Stimulated activated CD8-positive, alpha-beta memory T cell treated with anti-CD3 and anti-CD28 coated beads, Interleukin-4, amount 100 ng/mL, for 4 hours (primary cell): ENCODE data around the gene TP53BP2.
"Not testable (repeated sequence)": the region's sequence is repeated elsewhere in the genome, so short reads cannot be mapped to it uniquely, and the experiment has no call there.

Experiments used
- DNase-seq, 2 donors: peaks; one replicate each; pipeline ENCODE4 v3.0.0-alpha.2; 2020; ENCODE audit warnings: low read depth in 2 of 2, low spot score in 1 of 2

Gene TP53BP2

DNA sequence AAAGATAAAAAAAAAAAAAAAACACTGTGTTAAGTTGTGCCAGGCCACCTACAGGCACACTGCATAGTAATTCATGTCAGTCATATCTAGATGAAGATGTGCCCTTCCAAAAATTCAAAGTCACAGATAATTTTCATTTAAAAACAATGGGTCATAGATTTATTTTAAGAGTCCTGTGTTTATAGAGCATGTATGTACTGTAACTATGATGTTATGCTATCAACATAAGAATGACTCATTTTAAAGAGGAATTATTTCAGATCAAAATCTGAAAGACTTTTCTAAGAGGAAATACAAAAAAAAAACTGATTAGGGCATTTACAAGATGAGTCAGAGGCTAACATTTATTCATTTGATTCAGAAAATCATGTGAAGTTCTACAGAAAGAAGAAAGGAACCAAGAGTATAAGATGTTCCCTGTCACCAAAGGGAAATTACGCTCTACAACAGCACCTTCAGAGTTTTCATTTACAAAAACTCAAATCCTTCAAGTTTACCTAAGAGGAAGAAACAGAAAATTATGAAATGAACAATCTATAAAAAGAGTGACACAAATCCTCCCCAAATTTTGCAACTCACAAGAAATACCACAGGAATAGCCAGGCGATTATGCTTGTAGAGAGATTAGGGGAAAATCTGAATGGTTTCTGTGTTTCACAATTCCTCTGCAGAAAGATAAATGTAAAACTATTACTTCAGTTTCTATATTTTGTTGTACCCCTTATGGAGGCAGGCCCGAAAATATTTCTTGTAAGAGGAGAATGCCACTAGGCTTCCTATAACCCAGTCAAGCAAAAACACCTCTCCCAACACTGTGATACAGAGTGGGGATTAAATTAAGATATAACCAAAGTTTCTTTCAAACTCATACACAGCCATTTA, 13.8 kb downstream of the TP53BP2 start:
- no peak for DNase-seq

DNA sequence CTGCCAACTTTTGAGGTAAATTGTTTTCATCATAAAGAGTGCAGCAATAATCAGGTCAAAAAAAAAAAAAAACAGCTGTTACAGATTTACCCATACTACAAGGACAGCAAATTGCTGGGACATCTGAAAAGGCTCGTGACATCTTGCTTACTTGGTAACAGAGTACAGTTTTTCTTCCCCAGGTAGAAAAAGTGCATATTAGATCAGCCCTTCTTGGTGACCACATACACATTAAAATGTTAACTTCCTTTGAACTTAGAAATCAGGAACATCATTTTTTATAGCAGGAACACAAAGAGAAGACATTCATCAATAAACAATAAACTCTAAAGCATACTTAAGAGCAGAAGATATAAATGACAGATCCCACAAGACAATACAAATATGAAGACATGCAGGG, 16.1 kb downstream of the TP53BP2 start:
- DNase-seq, result no peak

DNA sequence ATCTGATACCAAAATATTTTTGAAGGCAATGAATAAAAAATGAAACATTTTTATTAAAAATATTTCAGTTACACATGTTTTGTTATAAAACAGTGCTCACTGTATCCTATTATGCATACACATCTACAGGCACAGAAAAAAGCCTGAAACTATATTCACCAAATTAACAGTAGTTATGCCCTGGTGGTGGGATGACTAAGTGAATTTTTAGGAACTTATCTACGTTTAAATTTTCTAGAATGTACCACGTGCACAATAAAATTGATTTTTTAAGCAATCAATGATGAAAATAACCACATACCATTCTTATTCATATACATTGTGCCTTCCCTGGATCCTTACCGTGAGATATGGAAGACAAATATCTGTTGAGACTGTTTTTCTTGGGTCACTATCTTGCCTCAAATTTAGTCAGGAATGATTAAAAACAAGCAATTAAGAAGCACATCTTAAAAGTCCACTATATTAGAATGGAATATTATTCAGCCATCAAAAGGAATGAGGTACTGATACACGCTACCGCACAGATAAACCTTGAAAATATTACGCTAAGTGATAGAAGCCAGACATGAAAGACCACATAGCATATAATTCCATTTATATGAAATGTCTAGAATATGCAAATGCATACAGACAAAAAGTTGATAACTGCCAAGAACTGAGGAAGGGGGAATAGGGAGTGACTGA, 17.4 kb downstream of the TP53BP2 start:
- no peak for DNase-seq

DNA sequence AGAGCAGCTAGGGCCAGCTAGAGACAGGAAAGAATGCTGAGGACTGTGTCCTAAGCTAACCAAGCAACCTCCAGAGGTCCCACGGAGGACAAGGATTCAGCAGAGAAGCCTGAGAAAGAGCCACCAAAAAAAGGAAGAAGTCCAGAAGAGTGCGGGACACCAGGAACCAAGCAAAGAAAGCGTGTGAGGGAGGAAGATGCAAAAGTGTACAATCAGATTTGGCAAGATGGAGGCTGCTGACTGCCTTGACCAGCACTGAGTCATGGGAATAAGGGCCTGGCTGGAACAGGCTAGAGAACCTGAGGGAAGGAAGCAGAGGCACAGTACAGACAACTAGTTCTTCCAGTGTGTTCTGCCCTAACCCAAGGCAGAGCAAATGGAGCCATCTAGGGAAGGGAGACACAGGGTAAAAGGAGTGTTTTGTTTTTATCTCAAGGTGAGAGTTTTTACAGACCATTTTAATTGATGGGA, 18.5 kb downstream of the TP53BP2 start:
- DNase-seq, result no peak

DNA sequence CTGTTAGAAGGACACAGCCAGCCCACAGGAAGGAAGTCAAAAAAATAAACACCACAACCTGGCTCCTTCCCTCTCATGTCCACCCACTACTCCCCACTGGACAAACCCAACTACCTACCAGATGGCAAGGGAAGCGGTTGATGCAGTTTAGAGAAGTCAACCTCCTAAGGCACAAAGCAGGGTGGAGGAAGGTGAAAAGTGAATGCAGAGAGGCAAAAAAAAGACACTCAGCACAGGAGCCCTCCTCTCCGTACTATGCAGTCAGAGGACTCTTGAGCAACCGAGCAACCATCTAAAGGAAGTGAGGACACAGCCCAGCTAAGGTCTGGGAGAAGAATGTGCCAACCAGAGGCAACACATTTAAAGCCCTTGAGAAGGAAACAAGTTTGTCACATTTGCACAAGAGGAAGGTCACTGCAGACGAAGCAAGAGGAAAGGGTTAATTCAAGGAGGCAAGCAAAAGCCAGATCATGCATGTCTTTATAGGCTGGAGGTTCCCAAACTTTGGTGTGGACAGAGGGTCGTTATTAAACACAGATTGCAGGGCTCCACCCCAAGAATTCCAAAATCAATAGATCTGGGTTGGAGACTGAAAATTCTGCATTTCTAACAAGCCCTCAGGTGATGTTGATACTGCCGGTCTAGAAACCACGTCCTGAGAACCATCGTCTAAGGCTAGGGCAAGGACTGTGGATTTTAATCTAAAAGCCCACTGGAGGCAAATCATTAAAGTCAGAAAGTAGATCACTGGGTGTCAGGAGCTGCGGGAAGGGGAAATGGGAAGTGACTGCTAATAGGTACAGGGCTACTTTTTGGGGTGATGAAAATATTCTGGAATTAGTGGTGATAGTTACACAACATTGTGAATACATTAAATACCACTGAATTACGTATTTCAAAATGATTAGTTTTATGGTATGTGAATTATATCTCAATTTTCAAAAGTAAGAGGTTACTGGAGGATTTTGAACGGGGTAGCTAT, 19.7 kb downstream of the TP53BP2 start:
- DNase-seq, result no peak

DNA sequence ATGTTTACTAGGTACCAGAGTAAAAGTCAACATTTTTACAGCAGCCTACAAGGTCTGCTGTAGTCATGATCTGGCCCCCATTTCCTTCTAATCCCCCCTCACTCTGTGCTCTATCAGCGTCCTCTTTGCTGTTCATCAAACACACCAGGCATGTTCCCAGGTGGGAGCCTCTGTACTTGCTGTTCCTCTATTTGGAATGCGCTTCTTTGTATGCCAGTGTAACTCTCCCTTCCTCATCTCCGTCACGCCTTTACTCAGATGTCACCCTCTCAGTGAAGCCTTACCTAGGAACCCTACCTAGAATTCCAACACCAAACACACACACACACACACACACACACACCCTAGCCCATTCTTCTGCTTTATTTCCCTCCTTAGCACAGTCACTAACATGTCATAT, 21.0 kb downstream of the TP53BP2 start:
- DNase-seq, result no peak

DNA sequence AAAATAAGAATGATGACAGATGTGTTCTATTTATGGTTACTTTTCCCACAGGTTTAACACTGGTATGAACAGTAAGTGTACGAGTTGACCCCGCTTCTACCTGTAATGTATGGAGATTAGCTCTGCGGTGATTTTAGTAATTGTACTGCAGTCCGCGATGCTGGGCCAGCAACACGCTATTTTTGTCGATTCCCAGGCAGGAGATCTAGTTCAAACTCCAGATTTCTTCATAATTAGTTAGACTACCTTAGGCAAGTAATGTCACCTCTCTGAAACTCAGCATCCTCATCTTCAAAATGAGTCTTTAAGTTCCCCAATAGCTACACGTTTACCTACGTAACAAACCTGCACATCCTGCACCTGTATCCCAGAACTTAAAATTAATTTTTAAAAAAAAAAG, 21.5 kb downstream of the TP53BP2 start:
- DNase-seq, result no peak

DNA sequence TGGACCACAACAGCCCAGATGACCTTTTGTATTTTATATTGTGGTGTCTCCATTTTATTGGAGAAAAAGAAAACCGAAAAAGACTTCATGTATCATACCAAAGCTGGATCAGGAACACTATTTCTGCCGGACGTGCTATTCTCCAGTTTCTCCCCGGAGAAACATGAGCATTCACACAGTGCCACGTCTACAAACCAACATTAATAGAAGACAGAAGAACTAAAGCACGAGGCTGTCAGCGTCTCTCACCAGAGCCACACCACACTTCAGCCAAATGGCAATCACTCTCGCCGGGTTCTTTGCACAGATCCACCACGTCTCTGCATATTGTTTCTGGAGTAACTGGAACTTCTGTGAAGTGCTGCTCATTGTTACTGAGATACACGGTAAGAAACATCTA, 24.8 kb downstream of the TP53BP2 start:
- DNase-seq, result no peak

DNA sequence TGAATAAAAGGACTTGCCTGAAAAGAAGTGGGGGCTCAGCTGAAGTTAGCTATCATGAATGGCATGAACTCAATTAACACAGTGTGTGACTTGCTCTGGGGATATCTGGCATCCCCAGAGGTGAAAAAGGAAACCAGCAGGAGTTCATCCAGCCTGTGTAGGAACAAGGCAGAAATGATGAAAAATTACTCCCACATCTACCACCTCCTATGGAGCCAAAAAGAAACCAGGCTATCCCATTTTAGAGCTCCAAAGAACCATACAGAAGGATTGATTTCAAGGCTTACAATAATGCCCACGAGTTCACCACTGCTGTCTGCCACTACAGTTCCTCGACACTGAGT, 25.3 kb downstream of the TP53BP2 start:
- DNase-seq, result no peak

DNA sequence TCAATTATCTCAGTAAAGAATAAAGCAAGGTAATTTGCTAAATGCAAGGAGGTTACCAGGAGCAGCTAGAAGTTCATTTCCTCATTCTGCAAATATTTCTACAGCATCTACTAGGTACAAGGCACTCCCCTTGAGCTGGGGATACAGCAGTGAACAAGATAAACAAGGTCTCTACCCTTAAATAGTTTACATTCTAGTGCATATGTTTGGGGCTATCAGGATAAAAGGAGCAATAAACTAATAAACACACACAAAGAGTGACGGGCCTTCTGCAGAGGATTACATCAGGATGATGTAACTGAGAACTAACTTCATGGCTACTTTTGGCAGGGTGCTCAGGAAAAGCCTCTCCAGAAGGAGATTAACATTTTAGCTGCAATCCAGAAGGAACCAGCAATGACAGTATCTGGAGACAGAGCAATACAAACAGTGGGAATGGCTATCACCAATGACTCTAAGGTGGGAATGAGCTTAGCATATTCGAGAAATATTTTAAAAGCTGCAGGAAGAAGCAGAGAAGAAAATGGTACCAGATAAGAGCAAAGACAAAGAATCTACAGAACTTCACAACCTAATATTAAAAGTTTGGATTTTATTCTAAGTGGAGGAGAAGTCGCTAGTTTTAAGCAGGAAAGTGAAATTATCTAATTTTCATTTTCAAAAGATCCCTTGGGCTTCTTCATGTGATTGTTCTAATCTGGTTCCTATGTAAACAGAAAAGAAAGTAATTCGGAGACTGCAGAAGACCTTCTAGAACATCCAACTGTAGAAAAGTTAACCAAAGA, 25.8 kb downstream of the TP53BP2 start:
- DNase-seq, result no peak

DNA sequence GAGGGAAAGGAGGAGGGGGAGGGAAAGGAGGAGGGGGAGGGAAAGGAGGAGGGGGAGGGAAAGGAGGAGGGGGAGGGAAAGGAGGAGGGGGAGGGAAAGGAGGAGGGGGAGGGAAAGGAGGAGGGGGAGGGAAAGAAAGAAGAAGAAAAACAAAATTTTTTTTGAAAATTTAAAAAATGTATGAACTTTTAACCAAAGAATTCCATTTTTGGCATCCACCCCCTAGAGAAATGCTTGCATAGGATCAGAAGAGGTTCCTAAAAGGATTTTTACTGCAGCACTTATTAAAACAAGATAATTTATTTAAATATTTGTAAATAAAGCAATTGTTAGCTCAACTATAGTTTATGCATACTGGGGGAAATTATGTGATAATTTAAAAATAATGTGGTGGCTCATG, 28.5 kb downstream of the TP53BP2 start:
- DNase-seq, result not testable (repeated sequence)

DNA sequence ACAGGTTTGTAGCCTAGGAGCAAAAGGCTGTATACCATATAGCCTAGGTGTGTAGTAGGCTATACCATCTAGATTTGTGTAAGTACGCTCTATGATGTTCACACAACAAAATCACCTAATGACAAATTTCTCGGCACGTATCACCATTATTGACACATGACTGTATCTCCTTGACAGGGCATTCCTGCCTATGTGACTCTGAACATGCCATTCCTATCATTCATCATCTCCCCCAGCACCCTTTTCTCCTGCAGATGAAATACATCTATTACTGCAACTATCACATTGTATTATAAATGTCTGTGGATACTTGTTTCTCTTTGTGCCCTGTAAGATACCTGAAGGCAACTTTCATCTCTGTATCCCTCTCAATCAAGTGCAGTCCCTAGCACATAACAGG, 29.9 kb downstream of the TP53BP2 start:
- no peak for DNase-seq

DNA sequence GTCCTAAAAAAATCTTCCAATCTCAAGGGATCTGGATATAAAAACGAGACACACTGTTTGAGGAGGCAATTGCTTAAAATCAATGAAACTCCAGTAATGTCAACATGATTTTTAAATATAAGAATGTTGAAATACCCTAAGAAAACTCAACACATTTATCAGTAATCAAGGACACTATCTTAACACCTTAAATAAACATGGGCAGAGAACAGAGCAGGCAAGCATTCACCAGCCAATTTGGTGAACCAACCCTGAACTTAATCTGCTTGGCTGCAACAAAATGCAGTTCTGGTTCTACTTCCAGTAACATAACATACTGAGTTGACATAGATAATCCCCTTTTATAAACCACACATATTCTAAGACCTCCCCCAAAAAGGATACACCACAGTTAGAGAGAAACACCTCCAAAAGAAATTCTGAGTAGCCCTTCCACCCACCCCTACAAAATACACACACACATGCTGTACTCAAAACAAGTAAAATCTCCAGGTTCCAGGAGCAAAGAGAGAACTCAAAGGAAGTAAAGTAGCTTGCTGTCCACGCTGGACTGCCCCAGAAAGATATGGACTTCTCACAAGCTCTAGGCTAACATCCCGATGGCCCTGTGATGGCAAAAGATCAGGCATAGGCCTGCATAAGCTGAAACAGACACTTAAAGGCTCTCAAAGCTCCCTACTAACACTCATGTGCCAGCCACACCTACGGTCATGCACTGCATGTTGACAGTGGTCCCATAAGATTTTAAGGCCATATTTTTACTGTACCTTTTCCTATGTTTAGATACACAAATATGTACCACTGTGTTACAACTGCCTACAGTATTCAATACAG, 30.5 kb downstream of the TP53BP2 start:
- DNase-seq, result no peak

DNA sequence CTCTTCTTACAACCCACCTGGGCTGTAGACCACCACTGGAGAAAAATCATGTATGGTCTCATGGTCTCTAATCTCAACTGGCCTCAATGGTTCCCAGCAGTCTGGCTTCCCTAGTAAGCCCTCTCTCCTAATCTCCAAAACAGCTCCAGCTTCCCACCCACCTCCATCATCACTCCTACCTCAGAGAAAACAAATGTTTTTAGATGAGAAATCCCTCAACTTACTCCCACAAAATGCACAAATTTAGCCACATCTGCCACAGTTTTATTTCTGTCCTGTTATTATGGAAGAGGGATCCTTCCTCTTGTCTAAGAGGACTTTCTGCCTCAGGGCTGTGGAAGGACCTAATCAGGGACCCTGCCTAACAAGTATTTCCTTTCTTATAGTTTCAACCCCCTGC, 32.1 kb downstream of the TP53BP2 start:
- no peak for DNase-seq

DNA sequence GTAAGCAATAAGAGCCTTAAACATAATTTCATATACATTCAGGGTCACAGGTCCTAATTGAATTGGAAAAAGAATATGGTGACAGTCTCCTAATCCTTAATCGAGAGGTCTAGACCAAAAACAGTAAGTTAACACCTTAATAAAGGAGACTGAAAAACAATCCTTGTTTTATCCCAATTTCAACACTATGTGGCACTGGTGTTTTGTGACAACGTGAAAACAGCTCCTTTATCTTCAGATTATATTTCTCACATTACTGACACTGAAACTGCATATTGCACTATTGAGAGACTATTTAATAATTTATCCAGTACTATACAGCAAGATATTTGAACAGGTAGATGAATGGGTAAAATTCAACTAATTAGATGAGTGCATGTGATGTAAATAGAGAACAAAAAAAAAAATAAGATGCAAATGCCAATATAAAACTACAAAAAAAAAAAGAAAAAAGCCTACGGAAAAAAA, 34.1 kb downstream of the TP53BP2 start:
- DNase-seq, result no peak

DNA sequence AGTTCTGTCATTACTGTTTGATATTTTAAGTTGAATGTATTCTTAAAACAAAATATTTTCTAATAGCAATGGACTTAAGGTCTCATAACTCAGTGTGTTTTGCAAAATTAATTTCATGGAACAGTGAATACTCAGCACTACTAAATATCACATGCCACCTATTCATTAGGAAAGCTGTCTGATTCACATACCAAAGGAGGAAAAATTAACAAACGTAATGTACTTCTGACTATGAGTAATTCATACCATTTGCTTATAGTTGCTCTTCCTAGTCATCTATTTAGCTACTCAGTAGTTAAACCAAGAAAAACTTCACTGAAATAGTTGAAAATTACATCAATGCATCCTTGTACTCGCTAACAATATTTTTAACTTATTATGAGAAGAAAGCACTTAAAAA, 35.2 kb downstream of the TP53BP2 start:
- no peak for DNase-seq

DNA sequence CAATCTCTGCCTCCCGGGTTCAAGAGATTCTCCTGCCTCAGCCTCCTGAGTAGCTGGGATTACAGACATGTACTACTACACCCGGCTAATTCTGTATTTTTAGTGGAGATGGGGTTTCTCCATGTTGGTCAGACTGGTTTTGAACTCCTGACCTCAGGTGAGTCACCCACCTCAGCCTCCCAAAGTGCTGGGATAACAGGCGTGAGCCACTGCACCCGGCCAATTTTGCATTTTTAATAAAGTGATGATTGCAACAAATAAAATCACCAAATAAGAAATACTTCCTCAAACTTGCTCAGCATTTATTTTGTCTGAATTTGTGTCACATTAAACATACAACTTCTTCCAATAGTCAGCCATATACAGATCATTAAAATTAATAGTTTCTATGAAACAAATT, 35.8 kb downstream of the TP53BP2 start:
- not testable (repeated sequence) for DNase-seq

DNA sequence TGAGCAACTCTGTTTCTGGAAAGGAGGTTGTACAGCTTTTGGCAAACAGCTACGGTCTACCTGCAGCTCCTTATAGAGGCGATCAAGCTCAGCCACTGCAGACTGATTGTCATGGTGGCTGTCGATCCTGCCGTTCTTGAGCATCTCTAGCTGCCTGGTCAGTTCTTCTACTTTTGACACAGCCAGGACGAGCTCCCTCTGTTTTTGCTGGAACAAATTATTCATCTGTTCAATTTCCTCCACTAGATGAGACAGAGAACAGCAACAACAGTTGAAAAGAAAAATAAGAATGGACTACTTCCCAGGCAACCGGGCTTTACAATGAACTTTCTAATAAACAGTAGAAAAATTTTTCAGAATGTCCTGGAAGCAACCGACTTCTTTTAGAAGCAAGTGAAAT, 42.5 kb downstream of the TP53BP2 start:
- DNase-seq, result no peak

DNA sequence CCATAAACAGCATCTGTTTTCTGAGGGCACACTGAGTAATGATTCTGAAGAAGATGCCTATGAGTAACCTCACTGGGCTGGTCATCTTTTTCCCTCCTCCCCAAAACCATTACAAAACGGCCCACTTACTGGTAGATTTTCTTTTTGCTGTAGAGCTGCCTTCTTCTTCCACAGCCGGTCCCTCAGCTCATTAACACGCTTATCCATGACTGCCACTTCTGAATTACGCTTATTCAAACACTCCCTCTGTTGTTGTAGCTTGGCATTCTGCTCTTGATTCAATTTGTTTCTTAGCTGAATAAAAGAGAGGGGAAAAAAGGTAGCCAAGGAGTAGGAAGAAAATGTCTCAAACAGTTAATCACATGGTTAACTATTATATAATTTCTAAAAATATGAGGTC, 43.1 kb downstream of the TP53BP2 start:
- no peak for DNase-seq

DNA sequence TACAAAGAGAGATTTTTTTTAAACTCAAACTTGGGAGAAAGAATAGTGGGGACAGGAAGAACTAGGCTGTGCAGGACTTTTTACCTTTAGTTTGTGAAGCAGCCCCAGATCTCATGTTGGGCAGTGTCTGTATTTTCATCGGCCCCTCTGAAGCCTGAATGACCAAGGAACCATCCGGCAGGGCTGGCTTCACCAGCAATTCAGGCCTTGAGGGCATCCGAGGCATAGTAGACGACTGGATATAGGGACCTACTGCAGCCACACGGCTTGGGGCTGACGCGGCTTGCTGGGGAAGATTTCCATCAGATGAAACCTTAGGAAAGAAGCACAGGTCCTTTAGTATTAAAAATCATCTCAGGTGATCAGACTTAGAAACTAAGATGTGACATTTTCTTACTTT, 43.7 kb downstream of the TP53BP2 start:
- DNase-seq, result no peak
